Activated T-cell treated with anti-CD3 and anti-CD28 coated beads for 1 hour (primary cell): ENCODE results near the gene LMF1.
"Not testable (repeated sequence)": the region's sequence is repeated elsewhere in the genome, so short reads cannot be mapped to it uniquely, and the experiment has no call there.

ENCODE experiments used
- DNase-seq: peaks from one replicate; pipeline ENCODE4 v3.0.0-alpha.2; 2020; ENCODE audit warnings: low read depth

Gene LMF1

GRCh38 chr16:867421-868385 lies 103.1 kb downstream of the LMF1 start:
- no peak for DNase-seq

DNA sequence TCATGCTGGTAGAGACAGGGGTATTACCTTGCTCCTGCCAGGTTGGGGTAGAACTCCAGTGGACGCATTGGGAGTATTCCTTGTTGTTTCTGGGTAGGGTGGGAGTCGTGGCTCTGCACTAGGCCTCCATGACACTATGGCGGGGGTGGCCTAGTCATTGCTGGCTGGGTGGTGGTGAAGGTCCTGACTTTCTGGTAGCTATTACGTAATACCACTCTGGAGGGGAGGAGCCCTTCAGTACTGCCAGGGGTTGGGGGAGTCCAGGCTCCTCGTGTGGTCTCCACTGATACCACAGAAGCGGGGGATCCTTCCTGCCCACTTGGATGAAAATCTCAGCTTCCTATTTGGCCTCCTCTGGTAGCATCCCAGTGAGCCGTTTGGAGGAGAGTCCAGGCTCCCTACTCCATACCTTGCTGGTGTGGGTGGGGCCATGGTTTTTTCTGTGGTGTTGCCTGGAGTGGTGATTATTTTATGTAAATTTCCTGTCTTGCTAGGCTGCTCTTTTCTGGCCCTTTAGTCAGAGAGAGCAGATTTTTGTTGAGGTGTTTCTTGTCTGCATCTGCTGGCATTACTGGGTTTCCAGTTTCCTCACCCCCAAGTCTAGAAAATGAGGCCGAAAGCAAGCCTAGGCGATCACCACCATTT lies 104.4 kb downstream of the LMF1 start:
- no peak for DNase-seq

- no peak for DNase-seq
These were observed 105.8 kb downstream of the LMF1 start for GRCh38 chr16:865026-865425.

GRCh38 chr16:861446-861845 lies 109.3 kb downstream of the LMF1 start:
- DNase-seq: no peak

DNA sequence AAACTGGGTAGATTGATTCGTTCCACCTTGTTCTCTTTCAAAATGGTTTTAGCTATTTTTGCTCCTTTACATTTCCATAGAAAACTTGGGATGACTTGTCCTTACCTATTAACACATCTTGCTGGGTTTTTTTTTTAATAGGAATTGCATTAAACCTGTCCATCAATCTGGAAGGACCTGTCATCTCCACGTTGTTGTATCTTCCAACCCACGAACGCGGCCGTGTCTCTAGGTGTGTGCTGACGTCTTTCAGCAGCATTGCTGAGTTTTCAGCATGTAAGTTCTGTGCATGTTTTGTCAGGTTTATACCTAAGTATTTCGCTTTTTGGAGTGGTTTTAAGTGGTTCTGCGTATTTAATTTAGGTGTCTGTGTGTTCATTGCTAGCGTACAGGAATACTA lies 109.9 kb downstream of the LMF1 start:
- DNase-seq: no peak

GRCh38 chr16:858971-859370 lies 111.8 kb downstream of the LMF1 start:
- DNase-seq: not testable (repeated sequence)

- DNase-seq: not testable (repeated sequence)
These were observed 112.3 kb downstream of the LMF1 start for GRCh38 chr16:858441-858840.

DNA sequence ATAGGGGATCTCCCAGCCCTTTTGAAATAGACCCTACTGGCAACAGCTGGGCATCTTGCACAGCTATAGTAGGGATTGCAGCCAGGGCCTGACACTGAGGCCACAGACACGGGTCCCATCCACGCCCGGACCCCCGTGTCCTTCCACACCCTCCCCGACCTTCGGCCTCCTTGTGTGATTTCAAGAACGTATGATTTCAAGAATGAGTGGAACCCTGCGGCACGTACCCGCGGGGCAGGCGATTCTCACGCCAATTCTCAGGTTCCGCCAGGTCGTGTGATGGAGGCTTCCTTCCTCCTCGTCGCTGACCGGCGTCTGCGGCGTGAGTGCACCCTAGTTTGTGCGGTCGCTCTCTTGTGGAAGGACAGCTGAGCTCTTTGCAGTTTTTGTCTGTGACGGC lies 114.0 kb downstream of the LMF1 start:
- no peak for DNase-seq

DNA sequence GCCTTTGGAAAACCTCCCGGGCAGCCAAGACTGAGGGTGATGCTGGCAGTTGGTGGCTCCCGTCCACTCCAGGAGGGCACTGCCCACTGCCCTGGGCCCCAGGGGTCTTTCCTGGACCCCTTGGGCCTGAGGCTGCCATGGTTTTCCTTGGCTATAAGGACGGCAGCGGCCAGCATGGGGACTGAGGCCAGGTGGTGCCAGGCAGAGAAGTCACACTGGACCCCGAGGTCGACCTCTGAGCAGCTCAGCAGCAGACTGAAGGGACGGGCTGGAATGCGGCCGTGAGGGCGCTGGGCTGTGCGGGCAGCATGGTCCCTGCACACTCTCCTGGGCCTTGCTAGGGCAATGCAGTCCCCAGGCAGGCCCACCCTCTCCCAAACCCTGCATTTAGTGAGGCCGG lies 114.7 kb downstream of the LMF1 start:
- no peak for DNase-seq

DNA sequence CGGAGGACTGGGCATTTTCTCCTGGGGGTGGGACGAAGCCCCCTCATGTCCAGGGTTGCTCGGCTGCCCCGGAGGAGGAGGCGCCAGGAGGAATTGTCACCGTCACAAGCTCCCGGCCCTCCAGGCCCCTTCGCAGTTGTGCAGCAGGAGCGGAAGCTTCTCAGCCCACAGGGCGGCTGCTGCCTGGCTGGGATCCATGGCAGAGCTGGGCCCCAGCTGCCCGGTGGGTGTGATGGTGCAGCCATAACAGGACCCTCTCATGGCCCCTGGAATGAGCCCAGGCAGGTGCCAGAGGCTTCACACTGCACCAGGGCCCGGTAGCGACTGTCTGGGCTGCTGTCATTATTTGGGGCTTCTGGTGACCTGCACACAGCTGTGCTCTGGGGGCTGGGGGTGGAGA lies 115.3 kb downstream of the LMF1 start:
- no peak for DNase-seq

- no peak for DNase-seq
These were observed 115.9 kb downstream of the LMF1 start for GRCh38 chr16:854808-855410.

DNA sequence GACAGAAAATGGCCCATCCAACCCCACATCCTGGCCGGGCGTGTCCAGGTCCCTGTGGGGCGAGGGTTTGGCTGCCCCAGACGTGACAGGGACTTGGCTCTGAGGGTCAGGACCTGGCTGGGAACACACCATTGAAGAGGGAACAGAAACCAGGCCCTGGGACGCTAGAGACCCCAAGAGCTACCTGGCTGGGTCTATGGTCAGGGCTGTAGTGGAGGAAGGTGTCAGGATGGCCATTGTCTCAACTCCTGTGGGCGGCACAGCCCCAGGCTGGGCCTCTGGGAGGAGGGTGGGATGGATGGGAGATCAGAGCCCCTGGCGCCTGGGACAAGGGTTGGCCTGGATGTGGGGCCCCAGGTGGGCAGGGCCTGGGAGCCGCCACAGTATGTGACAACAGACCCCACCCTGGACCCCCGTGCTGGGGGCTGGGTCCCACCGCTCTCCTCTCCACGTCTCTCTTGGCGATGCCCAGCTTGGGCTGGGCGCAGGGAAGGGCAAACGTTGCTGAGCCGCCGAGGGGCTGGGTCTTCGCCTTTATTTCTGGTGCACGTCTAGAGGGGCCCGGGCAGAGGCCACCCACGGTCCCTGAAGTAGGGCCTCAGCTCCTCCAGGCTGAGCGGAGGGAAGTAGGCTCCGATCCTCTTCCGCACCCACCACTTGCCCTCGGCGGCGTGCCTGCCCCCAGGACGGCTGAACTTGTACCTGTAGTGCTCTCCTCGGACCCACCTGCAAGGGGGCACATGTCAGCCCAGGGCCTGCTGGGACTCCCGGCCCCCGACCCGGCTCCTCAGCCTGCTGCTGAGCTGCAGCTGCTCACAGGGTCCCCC lies 116.6 kb downstream of the LMF1 start:
- DNase-seq: no peak

GRCh38 chr16:853306-853705 lies 117.5 kb downstream of the LMF1 start:
- DNase-seq: no peak

DNA sequence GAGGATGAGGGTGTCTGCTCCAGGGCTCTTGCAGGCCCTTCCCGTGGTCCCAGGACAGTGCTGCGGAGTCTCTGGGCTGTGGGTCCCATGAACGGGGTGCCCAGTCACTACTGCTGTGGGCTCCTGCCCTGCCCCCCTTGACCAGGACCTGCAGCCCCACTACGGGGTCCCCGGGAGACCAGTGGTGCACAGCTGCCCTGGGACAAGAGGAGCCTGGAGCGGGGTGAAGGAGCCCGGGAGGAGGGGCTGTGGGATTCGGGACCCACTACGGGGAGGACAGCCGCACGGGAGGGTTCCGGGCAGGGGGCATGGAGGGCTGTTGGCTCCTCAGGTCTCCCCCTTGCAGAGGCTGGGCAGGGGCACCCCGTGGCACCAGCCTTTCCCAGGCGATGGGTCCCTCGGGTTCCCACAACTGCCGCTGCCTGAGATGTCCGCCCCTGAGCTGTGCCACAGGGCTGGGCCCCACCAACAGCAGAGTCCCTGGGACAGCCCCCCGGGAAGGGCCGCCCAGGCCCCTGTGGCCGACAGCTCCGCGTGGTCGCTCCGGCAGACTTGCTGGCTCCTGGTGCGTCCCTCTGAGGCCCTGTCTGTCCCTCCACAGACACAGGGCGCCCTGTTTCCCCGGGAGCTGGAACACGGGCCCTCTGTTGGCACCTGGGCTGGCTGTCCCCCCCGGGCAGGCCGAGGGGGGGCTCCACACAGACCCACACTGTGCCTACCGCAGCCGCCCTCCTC lies 118.2 kb downstream of the LMF1 start:
- DNase-seq: no peak

GRCh38 chr16:851871-852270 lies 118.9 kb downstream of the LMF1 start:
- DNase-seq: no peak

DNA sequence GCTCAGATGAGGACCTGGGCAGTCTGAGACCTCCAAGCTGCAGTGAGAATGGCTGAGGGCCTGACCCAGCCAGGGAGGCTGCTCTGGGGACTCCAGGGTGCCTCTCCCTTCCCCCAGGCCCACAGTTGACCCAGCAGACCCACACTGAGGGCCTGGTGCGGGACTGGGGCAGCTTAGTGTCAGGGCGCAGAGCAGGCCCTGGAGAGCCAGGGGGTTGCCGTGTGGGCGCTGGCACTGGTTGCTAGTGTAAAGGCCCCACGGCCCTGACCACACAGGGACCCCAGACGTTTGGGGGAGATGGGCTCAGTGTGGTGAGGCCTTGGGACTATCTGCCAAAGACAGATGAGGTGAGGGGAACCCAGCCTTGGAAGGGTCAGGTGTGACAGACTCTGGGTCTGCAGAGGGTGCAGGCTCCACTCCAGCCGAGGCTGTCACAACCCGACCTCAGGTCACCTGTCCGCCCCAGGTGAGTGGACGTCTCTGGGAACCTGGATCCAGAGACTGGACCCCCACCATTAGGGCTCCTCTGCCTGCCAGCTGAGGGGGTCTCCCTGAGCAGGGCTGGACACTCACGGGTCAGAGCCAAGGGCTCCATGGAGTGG lies 119.5 kb downstream of the LMF1 start:
- no peak for DNase-seq

GRCh38 chr16:850668-851067 lies 120.1 kb downstream of the LMF1 start:
- no peak for DNase-seq

- DNase-seq: no peak
These were observed 122.1 kb downstream of the LMF1 start for GRCh38 chr16:848510-849253.

- DNase-seq: no peak
These were observed 122.9 kb downstream of the LMF1 start for GRCh38 chr16:847681-848445.

GRCh38 chr16:847151-847550 lies 123.6 kb downstream of the LMF1 start:
- DNase-seq: no peak
